Activated CD8-positive, alpha-beta memory T cell treated with anti-CD3 and anti-CD28 coated beads, Interleukin-2, amount 50 U/mL, for 48 hours (primary cell): ENCODE measurements around the gene GPC6.

Source experiments
- DNase-seq: peaks from one replicate; pipeline ENCODE4 v3.0.0-alpha.2; 2020

Gene GPC6

DNA sequence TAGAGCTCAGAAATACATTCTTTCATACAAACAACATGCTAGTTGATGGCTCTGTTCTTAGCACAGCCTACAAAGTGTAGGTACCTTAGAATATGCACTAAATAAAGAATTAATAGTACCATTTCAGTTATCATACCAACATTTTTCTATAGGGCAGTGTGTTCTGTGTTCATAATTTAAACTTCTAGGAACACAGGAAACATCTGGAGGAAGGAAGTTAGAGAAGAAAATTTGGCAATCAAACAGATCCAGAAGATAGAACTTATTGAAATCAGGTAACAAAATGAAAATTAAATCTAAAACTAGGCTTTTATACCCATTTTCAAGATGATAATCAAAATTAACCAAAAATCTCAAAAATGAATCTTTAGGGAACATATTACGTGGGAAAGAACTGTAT, 725.3 kb downstream of the GPC6 start:
- DNase-seq = no peak

DNA sequence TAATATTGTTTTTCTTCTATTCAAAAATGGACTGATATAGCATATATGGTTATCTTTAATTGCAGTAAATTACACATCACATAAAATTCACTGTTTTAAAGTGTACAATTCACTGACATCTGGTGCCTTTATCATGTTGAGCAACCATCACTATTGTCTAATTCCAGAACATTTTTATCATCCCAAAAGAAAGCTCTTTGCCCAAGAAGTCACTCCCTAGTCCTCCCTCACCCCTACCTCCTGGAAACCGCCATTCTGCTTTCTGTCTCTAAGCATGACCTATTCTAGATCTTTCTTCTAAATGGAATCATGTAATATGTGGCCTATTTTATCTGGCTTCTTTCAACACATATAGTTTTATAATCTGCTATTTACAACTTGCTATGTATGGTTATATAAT, 727.2 kb downstream of the GPC6 start:
- no peak for DNase-seq

DNA sequence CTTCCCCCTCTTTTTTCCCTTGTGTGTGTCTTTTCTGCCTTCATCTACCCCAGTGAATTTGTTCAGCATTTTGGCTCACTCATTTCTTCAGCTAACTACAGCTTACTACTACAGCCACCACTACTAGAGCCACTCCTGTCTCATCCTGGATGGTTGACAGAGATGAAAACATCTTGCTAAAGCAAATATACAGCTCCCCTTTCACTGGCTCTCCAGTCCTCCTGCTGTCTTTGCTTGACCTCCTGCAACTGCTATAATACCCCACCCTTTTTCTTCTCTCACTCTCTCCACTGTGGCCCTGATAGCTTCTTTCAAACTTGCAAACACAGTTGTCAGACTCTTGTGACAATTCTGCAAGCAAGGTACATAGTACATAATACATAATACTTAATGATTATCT, 729.3 kb downstream of the GPC6 start:
- DNase-seq = no peak

DNA sequence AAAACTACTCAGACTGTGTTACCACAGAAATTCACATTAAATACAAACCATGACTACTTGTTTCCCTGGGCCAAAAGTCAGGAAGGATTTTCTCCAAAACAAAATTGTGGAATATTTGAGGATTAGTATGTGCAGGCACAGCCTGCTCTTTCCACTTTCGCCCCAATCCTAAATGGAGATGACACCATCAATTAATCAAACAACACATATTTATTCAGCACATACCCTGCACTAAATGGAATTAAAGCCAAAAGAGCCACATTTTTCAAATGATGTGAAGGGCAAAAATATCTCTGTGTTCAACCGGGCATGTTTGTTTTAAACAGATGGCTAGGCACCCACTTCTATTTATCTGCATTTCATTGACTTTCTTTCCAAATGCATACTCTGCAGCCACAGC, 729.8 kb downstream of the GPC6 start:
- no peak for DNase-seq

DNA sequence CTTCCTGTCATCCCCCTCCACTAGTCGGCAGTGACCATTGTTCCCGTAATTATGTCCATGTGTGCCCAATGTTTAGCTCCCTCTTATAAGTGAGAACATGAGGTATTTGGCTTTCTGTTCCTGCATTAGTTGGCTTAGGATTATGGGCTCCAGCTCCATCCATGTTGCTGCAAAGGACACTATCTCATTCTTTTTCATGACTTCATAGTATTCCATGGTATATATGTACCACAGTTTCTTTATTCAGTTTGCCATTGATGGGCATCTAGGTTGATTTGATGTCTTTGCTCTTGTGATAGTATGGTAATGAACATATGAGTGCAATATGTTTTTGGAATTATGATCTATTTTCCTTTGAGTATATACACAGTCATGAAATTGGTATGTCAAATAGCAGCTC, 730.8 kb downstream of the GPC6 start:
- DNase-seq = no peak

DNA sequence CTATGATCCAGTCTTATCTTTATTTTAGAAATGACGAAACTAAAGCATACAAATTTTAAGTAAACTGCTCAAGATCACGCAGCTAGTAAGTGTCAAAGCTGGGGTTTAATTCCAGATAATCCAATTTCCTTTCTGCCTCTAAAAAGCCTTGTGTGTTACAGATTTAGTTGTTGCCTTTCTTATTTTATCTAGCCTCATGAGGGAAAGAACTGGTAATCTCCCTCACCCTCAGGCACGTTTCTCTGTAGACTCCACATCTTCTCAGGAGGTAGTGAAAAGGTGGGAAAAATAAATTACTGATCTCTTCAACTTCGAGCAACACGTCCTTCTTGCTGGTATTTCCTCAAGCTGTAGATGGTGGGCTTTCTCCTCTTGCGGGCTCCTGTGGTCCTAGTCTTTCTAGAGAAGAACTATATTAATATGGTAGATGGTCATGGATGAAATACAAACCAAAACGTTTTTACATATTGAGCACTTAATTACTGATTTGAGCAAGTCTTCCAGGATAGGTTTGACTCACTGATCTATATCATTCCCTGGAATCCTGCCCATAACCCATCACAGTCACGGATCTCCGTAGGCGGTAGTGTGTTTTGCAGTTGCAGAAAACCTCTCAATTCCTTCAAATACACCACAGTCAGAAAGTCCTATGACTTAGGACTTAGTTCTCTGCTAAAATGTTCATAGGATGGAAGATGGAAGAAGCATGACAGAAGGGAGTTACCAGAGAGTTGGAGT, 733.4 kb downstream of the GPC6 start:
- no peak for DNase-seq

DNA sequence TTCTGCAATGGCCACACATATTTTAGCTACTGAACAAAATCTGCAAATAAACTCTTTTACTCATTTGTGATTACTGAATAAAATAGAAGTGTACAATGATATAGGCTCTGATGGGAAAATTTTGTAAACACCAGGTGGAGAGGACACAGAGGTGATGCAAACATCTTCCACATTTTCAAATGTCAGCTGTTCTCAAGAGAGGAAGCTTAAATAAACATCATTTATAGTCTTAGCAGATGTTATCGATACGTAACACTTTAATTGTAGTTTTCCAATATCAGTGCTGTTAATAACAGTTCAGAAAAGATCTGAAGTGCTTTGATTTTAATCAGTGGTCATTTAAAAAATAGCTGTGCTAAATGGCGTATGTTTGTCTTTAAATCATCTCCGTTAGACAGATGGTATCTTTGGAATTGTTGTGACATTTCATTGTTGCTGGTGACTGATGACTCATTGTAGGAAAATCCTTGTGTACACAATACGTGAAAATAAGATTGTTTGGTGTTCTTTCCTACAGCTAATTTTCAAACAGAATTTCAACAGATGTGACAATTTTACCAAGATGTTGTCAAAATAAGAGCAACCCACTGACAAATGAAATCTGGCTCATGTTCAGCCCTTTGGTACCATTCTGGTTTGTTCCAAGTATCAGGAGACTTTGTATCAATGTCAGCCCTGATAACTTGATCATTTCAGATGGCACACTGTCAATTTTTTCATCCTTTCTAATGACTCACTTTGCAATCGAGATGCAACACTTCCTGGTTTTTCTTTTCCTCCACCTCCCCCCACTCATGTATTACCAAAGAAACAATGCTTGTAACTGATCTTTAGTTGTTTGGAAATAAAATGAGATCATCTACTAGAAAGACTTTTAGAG, 736.9 kb downstream of the GPC6 start:
- no peak for DNase-seq

DNA sequence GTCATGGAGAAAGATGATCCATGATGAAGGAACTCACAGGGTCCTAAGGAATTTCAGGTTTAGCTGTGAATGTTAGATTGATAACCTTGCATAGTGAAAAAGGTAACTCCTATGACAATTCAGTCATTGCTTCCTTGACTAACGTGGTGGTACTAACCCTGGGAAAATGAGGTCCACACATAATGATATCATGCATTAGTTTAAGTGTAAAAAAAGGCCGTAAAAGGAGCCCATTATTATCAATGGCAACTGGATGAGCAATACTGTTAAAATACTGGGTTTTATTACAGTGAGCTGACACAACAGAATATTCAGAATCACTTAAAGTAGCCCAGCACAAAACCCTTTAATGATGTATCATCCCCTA, 737.5 kb downstream of the GPC6 start:
- DNase-seq = no peak

DNA sequence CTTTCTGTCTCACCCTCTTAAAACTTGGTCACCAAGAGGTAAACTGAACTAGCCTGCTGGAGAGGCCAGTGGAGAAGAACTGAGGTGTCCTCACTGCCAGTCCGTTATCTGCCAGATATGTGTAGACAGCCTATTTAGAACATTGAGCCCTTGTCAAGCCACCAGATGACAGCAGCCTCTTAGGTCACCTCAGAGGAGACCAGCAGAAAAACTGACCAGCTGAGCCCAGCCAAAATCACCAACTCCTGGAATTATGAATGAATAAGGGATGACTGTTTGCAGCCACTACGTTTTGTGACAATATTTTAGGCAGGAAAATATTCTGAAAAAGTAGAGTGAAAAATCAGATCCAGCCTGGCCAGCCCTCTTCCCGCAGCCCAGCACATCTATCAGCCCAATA, 739.0 kb downstream of the GPC6 start:
- DNase-seq = no peak

DNA sequence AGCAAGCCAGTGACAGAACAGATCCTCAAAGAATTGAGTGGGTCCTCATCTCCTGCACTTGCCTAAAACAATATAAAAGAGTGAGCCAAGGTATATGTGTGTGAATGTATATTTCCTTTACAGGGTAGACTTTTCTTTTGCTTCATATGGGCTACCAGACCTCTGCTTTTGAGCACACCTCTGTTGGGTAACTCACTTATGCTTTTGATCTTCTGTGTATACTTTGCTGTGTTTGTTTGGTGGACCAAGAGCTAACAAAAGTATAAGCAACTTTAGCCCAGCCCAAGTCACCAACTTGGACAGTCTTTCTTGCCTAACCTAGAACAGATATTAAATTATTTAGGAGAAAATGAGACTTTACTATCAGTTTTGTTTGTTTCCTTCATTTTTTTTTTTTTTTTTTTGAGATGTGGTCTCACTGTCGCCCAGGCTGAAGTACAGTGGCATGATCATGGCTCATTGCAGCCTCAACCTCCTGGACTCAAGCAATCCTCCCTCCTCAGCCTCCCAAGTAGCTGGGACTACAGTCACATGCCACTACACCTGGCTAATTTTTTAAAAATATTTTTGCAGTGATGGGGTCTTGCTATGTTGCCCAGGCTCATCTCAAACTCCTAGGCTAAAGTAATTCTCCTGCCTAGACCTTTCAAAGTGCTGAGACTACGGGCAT, 739.8 kb downstream of the GPC6 start:
- DNase-seq = no peak

DNA sequence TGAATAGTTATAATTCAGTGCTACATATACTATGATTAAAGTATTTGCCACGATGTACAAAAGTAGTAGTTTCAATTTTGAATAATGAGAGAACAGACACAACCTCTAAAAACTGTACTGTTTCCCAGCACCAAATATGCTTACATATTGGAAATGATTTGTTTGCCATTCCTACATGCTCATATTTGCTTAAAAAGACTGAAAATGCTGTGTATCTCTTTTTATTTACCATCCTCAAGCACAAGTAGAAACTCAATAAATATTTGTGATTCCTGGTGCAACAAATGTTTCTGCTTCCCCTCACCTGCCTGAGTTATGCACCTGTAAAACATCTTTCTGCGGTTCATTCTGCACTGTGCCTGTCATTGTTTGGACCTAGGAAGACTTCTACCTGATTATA, 740.7 kb downstream of the GPC6 start:
- DNase-seq = no peak

DNA sequence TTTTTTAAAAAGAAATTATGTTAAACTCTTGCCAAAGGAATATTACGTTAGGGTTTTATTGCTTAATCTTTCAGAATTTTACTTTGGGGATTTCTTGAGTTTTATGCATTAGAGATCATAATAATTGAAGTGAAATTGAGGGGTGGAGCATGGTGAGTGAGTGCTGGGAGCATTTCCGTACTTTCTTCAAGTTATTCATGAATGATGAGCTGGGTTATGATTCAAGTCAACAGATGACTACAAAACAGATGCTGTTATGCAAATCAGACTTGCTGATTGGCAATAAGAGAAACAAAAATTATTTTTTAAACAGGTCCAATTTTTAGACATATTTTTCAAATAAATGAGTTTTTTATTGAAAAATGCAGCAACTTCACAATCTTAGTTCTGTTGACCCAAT, 748.6 kb downstream of the GPC6 start:
- DNase-seq = no peak

DNA sequence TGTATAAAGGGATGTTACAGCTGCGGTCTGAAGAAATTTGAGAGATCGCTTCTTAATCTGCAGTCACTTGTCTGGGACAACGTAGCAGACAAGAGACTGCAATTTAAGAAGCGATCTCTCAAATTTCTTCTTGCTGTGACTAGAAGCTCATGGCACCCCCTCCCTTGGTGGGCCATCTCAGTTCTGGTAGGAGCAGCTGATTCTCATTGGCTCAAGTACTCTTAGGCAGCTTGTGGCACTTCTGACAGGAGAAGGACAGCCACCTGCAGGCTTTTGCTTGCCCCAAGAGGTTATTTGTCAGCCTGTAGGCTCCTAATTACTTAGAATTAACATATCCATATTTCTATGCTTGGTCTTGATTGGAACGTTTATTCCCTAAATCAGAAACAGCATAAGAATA, 749.9 kb downstream of the GPC6 start:
- DNase-seq = no peak

DNA sequence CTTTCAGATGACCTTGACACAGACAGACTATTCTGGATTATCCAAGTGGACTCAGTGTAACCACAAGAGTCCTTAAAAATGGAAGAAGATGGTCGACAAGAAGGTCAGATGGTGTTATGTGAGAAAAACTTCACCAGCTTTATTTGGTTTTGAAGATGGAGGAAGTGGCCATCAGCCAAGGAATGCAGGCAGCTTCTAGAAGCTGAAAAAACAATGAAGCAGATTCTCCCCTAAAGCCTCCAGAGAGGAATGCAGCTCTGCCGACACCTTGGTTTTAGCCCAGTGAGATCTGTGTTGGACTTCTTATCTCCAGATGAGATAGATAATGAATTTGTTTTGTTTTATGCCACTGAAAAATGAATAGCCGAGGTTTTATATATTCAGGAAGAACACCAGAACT, 751.4 kb downstream of the GPC6 start:
- DNase-seq = no peak

DNA sequence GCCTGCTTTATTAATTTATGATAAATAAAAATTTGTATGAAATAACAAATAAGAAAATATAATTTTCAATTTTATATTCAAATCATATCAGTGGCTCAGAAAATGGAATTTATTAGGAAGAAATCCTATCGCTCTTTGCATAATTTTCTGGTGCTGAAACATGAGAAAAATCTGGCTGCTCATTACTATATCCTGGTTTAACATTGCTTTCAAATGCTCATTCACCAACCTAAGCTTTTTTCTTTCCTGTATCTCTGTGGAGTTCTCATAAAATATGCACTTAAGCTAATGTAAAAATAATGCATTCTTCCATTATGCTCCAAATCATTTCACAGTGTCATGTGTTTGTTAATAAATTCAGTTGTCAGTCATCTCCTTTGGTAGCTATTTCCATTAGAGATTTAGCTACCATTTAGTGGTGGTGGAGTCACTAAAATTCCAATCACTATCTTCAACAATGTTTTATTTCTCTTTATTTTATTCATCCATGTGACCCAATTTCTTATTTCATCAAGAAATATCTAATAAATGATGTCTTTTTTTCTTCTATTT, 754.9 kb downstream of the GPC6 start:
- no peak for DNase-seq

DNA sequence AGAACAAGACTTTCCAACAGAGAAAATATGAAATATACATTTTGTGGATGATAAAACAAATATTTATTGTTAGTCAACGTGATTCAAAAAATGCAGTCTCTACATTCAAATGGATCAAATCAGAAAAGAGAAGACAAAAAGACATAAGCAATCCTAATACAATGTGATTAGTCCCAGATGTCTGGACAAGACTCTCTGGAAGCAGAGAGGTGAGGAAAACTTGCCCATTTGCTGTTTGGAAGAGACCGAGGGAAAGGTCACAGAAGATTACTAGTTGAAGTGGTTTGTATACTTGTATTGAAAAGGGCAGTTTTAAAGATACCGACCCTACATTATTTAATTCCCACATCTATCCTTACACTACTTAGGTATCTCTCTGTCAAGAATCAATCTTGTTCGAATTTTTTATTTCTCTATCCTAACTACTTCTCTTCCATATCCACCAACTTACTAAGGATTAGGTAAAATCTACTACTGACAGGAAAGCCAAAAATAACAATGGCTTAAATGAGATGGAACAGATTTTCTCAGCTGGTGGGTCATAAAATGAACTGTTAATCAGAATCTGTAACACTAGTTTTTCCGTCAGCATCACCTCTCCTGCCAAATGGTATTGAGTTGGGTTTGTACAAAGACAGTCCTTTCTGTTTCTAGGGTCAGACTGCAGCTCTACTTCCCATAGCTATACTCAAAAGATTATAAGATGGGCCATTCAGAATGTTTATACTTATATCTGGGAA, 755.7 kb downstream of the GPC6 start:
- DNase-seq = no peak

DNA sequence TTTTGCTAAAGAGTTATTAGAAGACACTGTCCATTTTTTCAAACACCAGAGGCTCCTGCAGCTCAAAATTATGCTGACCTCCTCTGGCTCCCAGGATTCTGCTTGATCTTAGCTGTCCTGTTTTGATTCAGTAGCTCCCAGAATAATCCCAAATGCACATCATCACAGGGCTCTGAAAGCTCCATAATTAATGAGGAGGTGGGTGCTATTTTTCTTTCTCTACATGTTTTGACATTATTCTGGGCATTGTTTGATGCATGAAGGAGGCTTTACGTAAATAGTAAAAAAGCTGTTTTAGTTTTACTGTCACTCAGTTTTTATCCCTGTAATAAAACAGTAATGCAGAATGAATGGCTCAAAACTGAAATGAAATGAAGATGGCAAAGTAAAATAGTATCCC, 757.4 kb downstream of the GPC6 start:
- no peak for DNase-seq

DNA sequence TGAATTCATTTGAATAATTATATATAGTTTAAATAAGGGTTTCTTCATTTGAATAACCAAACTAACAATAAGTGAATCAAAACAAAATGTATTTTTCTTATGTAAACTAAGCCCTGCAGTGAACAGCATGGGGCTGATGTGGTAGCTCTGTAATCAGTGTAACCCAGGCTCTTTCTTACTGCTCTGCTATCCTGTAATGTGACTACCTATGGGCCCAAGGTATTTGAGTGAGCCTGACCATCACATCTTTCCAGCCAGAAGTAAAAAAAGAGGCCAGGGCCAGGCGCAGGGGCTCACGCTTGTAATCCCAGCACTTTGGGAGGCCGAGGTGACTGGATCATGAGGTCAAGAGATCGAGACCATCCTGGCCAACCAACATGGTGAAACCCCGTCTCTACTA, 758.3 kb downstream of the GPC6 start:
- no peak for DNase-seq

DNA sequence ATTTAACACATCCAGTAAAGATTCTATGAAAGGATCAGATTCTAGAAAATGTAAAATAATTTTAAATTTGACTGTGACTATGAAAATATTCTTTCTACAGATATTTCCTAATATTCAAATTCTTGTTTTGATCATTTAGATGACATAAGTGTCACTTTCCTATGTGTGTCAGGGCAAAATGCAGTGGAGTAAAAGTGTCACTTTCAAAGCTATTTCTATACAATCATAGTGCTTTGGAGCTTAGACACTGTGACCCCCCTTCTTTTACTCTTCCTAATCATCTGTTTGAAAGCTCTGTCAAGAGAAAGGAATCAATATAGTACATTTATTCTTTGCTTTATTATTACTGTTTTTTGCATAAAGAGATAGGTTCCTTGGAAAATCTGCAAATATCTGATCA, 760.9 kb downstream of the GPC6 start:
- DNase-seq = no peak

DNA sequence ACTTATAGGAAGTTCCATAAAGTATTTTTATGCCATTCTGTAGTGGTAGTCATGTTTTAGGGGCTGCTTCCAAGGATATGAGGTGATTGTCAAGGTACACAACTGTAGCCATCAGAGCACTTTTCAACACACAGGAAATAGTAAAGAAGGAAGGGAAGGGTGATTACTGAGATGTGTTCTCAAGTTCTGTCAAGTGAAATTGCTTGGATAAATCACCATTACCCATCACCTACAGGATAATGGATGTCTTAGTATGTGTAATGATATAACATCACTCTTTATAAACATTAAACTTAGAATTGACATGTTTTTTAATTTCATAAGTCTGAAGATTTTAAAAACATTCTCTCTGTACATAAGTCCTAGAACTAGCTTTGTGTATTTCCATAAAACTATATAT, 765.0 kb downstream of the GPC6 start:
- DNase-seq = no peak

DNA sequence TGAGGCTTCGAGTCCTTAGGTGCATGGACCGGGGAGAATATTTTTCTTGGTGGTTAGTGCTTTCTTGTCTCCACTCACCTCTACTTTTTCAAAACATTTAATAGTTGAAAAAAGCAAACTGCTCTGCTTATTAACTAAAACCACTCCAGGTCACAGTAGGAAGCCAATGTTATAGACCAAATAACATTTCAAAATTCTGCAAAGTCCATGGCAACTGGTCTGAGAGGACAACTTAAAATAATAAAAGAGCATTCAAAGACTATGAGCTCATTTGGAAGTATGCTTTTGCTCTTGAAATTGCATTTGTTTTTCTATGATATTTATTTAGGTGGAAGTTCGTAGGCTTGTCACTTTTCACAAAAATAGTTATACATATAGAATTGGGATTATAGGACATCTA, 769.9 kb downstream of the GPC6 start:
- no peak for DNase-seq

DNA sequence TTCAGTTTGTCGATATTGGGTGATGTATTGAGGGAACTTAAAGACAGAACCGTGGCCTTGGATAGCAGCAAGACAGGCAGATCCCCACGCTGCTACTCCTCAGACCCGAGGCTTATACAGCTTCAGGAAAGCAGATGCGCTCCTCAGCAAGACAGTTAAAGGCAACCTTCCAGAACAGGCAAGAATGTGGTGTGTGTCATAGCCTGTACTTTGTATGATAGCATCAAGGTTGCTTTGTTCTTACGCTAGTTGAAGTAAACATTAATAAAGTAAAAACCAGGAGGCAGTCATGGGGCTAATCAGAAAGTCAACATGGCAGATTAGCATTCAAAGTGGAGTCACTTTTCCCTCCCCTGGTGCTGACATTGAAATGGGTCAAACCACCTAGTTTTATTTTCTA, 779.7 kb downstream of the GPC6 start:
- no peak for DNase-seq

DNA sequence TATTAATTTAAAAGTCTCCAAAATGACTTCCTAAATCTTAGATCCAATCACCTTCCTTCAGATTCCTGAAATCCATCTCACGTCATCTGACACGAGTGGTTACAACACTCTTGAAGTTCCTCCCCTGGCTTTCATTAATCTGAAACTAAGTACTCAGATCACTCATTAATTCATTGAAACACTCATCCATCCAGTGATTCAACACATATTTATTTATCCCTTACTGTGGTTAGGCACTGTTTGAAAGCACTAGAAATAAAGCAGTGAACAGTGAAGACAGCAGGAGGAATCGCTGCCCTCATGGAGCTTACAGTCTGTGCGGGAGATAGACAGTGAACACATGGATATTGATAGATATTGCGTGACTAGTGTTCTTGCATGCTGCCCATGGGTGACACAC, 780.5 kb downstream of the GPC6 start:
- DNase-seq = no peak
